Ovary (tissue), 9 donors: Measurements from ENCODE around the gene CAMKMT. TPM values are rescaled to one million over a fixed set of nuclear protein-coding genes. Genes with fewer than 3 reads are reported as not detected.

Source experiments
- DNase-seq, 5 donors: peaks; one replicate each; pipeline ENCODE4 v3.0.0-alpha.2; 2019 to 2020
- H3K27ac ChIP-seq, 2 donors: fragments of 200-600 bp; one replicate each; pipeline versions ENCODE4 v1.5.1 to v1.8.0; 2019 to 2022
- H3K27me3 ChIP-seq: fragments of 200-600 bp; one replicate; pipeline ENCODE4 v1.8.0; 2022
- H3K36me3 ChIP-seq: fragments of 200-600 bp; sonication (generic); one replicate; pipeline ENCODE4 v1.5.1; 2019
- H3K4me1 ChIP-seq: one replicate; pipeline ENCODE4 v1.8.1; 2013; ENCODE audit warnings: mild to moderate bottlenecking, moderate library complexity; ENCODE audit not compliant: insufficient read depth
- H3K4me3 ChIP-seq: fragments of 200-600 bp; sonication (generic); one replicate; pipeline ENCODE4 v1.5.1; 2017
- H3K9me3 ChIP-seq, 2 donors: fragments of 200-600 bp in 1 of 2; sonication (generic) in 1 of 2; one replicate each; pipeline versions ENCODE4 v1.5.1 to v1.8.1; 2013 to 2019; ENCODE audit warnings: mild to moderate bottlenecking in 1 of 2, moderate library complexity in 1 of 2
- CTCF ChIP-seq, 3 donors: fragments of 450-650 bp in 2 of 3; fragments of 200-600 bp in 1 of 3; IDR thresholded peaks; one replicate each; pipeline versions ENCODE4 v1.5.1 to v1.8.0; 2016 to 2022; ENCODE audit warnings: antibody characterized with exemption in 3 of 3, mild to moderate bottlenecking in 1 of 3
- EP300 ChIP-seq: sonication (generic); formaldehyde crosslinking; IDR thresholded peaks from one replicate; pipeline ENCODE4 v1.6.1; 2017; ENCODE audit warnings: antibody characterized with exemption
- POLR2A ChIP-seq: fragments of 450-650 bp; IDR thresholded peaks from one replicate; pipeline ENCODE4 v1.6.1; 2017; ENCODE audit warnings: antibody characterized with exemption, mild to moderate bottlenecking, moderate library complexity
- WGBS, 3 donors: extraction: QIAGEN DNeasy Blood & Tissue Kit in 1 of 3; methylation state at CpG; one replicate each; pipeline versions ENCODE4 v1.1.5 to v1.1.7; 2013 to 2017; 5-methylcytosine and 5-hydroxymethylcytosine counted together
- intact Hi-C, 4 donors: fragments of 100-400 bp; cut with DNase I; formaldehyde crosslinking; loops; one replicate each; pipeline versions ENCODE4 v1.11.0 to v1.15.1; 2022 to 2023
- polyA plus RNA-seq, 2 donors: library from polyadenylated mRNA; stranded (reverse); fragments of 200-250 nt in 1 of 2; fragments of 350-450 nt in 1 of 2; fragmentation: Illumina TruSeq in 1 of 2; extraction: RNeasy Lipid Tissue Mini Kit (QIAGEN cat#74804) in 1 of 2; gene quantifications; one replicate each; pipeline ENCODE4 v1.2.3, GENCODE V29; 2013 to 2014
- total RNA-seq, 7 donors: library from RNA; depleted of rRNA in 2 of 7; stranded (reverse); fragments of >200 nt in 2 of 7; fragmentation: NEBNext Ultra II Directional in 3 of 7; extraction: Animal tissue kit (Norgen Biotek cat#: 25700) in 3 of 7; gene quantifications; one replicate each; pipeline versions ENCODE4 v1.1.0 to v1.2.4, GENCODE V29; 2016 to 2023
- donor health status: DM: no; HTN: no; CAD: no; lungs with moderate emphysema.
- donor health status: DM: no; HTN: no; CAD: no.
- donor health status: Bipolar disorder and iron deficiency.
- donor health status: DM: yes; HTN: yes; CAD: no.
- donor health status: DM: no; HTN: no; CAD: no.
- donor health status: DM: yes; HTN: yes; CAD: no.

CAMKMT gene
- total and polyA plus RNA-seq, 9 donors: 3.5 to 10.7 (median 8.9) TPM

- Histone ChIP-seq H3K36me3 (no peaks in the 10 kb centered on the region), H3K9me3 (no peaks in the 10 kb centered on the region), H3K4me3 (no peak overlapping the region), H3K27ac (no peak overlapping the region), H3K4me1 (peaks cover 1% of the 10 kb centered on the region), H3K27me3 (no peaks in the 10 kb centered on the region)
- WGBS, 3 donors: 98 to 99% (median 98%) methylated on average over 3 of the region's 3 CpGs
- intact Hi-C loops: no loop called here
- DNase-seq: no peak
- TF ChIP-seq CTCF (IDR thresholded peaks at IDR 0.05) (no peak), EP300 (no peak), POLR2A (no peak)
Observed at GRCh38 chr2:44743473-44743872, 381.7 kb downstream of the CAMKMT start.

GRCh38 chr2:44744961-44745892 is 383.5 kb downstream of the CAMKMT start:
- no peaks in the 10 kb centered on the region for H3K27me3 ChIP-seq
- intact Hi-C loops: no loop called here
- H3K9me3 ChIP-seq: no peaks in the 10 kb centered on the region
- no peak for DNase-seq
- no peak overlapping the region for H3K27ac ChIP-seq
- H3K4me1 ChIP-seq: peaks cover 1% of the 10 kb centered on the region
- no peak for TF ChIP-seq CTCF (IDR thresholded peaks at IDR 0.05)
- no peak for TF ChIP-seq EP300
- TF ChIP-seq POLR2A: no peak
- no peak overlapping the region for H3K4me3 ChIP-seq
- no peaks in the 10 kb centered on the region for H3K36me3 ChIP-seq
- WGBS, 3 donors: 38 to 52% (median 39%) methylated on average over 12 of the region's 12 CpGs

- Histone ChIP-seq H3K36me3 (no peaks in the 10 kb centered on the region), H3K9me3 (no peaks in the 10 kb centered on the region), H3K27ac (no peak overlapping the region), H3K4me1 (peaks cover 1% of the 10 kb centered on the region), H3K4me3 (no peak overlapping the region), H3K27me3 (no peaks in the 10 kb centered on the region)
- TF ChIP-seq CTCF (IDR thresholded peaks at IDR 0.05) (no peak), POLR2A (no peak), EP300 (no peak)
- WGBS, 3 donors: 84 to 88% (median 84%) methylated on average over 4 of the region's 4 CpGs
- DNase-seq: no peak
- intact Hi-C loops: no loop called here
Observed at GRCh38 chr2:44745922-44746766, 384.4 kb downstream of the CAMKMT start.

GRCh38 chr2:44746856-44747615 is 385.3 kb downstream of the CAMKMT start:
- WGBS, 3 donors: 89 to 91% (median 90%) methylated on average over 8 of the region's 8 CpGs
- intact Hi-C loops: no loop called here
- Histone ChIP-seq H3K4me3 (no peak overlapping the region), H3K9me3 (no peaks in the 10 kb centered on the region), H3K27ac (no peak overlapping the region), H3K36me3 (no peaks in the 10 kb centered on the region), H3K4me1 (peaks cover 1% of the 10 kb centered on the region), H3K27me3 (no peaks in the 10 kb centered on the region)
- TF ChIP-seq CTCF (IDR thresholded peaks at IDR 0.05) (no peak), POLR2A (no peak), EP300 (no peak)
- no peak for DNase-seq
